Stimulated activated CD8-positive, alpha-beta memory T cell treated with anti-CD3 and anti-CD28 coated beads, Interleukin-7, amount 100 ng/mL, for 48 hours (primary cell): Measurements from ENCODE around the gene RREB1.

Experiments
- DNase-seq, 2 donors: peaks; one replicate each; pipeline ENCODE4 v3.0.0-alpha.2; 2020; ENCODE audit warnings: low read depth in 1 of 2; ENCODE audit errors: extremely low read depth in 1 of 2

Gene RREB1

DNA sequence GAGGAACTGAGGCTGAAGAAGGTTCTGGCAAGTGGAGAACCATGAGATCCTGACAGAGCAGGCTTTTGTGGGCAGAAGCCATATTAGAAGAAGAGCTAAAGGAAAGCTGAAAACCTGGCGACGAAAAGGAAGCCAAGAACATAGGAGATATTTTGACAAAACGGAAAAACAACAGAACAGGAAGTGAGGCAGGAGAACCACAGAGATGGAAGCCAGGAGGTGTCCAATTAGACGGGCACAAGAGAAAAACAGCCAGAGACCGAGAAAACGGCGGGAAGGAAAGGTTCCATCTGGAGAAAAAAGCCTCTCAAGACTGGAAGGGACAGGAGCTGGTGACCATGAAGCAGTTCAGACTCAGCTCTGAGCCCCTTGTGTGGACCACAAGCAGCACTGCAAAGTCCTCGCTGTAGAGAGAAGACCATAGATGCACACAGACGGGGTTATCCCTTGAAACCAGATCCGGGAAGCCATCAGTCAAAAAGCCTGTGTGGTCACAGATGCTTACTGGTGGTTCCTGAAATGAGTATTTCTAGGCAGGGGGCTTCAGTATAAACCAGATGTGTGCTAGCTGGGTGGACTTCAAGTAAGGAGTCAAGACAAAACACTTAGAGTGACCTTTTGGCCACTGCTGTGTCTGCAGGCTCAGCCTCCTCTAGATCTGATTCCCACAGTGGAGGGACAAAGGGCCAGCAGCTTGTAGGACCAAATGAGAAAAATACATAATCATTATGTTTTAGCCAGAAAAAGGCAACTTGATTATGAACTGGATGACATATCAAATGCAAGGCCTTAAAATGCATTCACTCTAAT, 174.5 kb downstream of the RREB1 start:
- DNase-seq = no peak

DNA sequence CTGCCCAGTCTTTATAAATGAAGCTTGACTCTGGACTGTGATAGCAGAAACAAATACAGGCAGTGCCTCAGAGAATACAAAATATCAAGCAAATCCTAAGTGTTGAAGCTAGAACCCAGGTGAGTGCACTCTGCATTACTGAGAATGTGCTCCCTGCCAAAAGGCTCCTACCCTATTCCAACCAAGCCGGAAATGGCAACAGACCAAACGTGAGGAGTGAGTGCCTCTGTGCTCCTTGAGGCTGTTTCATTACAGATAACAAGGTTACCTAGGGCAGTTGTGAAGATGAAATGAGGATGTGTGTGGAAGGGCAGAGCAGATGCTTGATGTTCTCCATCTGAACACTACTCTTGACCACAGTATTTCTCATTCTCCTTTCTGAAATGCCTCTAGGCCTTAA, 175.9 kb downstream of the RREB1 start:
- DNase-seq = no peak

DNA sequence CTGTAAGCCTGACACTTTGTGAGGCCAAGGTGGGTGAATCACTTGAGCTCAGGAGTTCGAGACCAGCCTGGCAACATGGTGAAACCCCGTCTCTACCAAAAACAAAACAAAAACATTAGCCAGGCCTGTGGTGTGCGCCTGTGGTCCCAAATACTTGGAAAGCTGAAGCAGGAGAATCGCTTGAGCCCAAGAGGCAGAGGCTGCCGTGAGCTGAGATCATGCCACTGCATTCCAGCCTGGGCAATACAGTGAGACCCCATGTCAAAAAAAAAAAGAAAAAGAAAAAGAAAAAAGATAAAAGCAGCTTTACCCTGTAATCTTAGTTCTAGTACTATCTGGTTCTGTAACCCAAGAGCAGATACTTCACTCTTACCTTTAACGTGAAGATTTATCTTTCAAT, 177.7 kb downstream of the RREB1 start:
- no peak for DNase-seq

DNA sequence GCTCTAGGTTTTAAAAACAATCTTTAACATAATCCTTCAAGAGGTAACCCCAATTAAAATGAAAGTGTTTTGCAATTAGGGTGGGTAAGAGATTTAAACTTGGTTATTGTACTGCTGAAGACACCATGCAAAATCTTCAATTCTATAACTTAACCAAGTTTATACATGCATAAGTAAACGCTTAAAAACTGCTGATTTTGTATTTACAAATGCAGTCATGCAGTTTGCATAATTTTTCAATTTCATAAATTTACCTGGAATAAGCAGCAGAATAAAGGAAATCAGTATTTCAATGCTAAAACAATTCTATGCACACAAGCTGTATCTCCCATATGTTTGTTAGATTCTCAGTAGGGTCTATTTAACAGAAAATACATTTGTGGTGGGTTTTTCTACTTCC, 182.3 kb downstream of the RREB1 start:
- DNase-seq = no peak

DNA sequence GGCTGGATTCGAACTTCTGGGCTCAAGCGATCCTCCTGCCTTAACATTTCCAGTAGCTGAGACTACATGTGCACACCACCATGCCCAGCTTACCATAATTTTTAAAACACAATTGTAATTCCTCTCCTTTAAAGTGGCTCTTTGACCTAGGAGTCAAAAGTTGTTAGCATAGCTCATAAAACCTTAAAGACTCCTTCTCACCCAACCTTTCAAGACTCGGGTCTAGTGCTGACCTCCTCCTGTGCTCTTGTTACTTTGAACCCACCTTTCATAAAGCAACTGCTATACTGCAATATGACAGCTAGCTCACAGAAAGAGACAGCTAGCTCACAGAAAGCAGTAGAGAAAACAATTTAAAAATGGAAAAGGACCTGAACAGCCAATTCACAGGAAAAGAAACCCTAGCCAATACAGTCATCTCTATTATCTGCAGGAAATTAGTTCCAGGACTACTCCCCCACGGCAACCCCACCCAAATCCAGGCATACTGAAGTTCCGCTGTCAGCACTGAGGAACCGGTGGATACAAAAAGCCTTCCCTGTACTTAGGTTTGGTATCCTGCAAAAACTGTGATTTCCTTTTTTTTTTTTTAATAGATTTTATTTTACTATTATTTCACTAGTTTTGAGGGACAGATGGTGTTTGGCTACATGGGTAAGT, 185.0 kb downstream of the RREB1 start:
- DNase-seq = no peak

DNA sequence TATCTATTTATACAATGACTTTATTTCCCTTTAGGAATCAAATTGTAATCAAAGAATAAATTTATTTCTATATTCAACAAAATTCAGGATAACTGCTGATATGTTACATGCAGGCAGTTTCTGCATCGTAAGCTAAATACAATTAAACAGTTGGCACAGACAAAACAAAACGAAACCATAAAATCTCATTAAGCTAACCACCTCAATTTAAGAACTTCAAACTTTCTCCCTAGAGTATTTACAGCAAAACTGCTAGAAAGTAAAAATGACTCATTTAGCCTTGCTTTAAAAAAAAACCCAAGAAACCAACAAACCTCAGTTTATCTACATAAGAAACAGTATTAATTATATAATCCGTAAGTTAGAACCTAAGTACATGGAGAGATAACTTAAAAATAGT, 188.2 kb downstream of the RREB1 start:
- DNase-seq = no peak

DNA sequence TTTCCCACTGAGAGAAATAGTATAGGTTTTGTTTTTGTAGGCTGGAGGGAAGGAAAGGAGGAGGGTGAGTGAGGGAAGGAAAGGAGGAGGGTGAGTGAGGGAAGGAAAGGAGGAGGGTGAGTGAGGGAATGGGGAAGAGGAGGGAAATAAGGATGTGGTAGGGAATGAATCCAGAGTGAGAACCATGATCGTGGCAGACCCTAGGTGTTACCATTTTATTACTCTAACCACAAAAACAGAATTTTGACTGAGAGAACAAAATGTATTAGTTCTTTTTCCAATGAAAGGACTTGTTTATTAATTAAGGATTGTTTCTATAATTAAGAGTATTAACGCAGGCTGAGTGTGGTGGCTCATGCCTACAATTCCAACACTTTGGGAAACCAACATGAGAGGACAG, 188.8 kb downstream of the RREB1 start:
- no peak for DNase-seq

DNA sequence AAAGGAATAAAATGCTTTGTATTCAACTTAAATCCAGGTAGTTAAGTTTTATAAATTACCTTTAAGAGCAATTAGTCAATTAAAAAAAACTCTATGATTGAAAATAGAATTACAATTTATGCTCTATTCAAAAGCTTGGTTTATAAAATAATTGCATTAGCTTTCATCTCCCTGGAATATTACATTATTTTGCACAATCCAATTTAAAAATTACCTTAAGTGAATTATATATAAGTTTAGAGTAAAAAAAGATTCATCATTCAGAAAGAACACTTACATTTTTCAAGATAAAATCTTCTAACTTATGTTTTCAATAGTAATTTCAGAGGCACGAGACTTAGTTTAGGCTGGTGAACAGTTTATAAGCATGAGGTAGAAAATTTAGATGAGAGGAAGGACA, 190.4 kb downstream of the RREB1 start:
- no peak for DNase-seq

DNA sequence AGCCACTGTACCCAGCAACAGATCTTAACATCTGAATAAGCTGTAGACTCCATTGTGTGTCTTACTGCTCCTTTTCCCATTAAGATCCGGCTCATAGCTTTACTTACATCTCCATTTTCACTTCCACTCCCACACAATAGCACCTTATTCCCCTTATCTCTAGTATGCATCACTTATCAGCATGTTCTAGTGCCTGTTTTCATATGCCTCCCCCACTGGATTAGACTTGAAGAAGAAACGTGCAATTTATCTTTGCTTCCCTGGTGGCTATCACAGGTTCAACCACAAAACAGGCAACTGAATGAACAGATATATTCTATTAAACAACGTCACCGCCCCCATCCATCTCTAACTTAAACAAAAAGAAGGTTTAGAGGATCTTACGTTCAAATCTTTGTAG, 193.2 kb downstream of the RREB1 start:
- no peak for DNase-seq
